HCEC 1CT (cell line): ENCODE data around the gene SERPINA4.
A peak's percentile ranks its signal among the peaks of the same experiment; 100 is the strongest.

Experiments
- DNase-seq: peaks from one replicate; pipeline ENCODE4 v3.0.0-alpha.2; 2017

The SERPINA4 gene, protein sequence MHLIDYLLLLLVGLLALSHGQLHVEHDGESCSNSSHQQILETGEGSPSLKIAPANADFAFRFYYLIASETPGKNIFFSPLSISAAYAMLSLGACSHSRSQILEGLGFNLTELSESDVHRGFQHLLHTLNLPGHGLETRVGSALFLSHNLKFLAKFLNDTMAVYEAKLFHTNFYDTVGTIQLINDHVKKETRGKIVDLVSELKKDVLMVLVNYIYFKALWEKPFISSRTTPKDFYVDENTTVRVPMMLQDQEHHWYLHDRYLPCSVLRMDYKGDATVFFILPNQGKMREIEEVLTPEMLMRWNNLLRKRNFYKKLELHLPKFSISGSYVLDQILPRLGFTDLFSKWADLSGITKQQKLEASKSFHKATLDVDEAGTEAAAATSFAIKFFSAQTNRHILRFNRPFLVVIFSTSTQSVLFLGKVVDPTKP

DNA sequence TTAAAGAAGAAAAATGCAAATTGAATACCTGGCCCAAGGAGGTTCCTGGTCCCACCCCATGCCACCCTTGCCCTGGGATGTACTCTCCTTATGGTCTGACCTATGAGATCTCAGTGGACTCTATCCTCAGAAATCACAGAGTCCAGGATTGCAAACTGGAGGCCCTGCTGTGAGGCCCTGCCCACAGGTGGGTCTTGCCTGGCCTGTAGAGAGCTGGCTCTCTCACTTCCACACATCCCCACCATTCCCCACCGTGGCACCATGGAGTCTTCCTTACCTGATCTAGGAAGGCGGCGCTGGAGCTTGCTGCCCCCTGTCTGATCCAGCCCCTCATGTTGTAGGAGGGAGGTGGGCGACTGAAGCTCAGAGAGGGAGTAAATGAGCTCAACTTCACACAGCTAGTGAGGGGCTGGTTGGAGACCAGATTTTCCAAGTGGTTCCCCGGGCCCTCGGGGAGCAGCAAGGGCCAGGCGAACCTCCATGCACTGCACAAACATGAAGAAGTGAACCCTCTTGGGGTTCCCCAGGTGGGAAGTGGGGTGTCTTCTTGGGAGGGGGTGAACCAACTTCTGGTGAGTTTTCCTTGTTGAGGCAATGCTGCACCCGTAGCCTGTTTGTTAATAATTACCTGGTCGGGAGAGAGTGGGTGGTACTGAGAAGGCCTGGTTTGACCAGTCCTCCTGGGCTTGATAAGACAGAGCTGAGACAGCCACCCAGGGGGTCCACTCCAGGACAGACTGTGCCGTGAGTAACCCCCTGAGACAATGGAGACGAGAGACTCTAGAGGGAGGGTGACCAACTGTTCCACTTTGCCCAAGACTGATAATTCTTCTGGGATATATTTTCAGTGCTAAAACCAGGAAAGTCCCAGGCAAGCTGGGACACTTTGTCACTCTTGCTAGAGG lies at the start of gene SERPINA4:
Gene SERPINA4, plus strand, starts transcription at position 692 of the 905 bp plus-strand sequence. CDS start 2,041 bp downstream, outside the sequence.
- no peak for DNase-seq

DNA sequence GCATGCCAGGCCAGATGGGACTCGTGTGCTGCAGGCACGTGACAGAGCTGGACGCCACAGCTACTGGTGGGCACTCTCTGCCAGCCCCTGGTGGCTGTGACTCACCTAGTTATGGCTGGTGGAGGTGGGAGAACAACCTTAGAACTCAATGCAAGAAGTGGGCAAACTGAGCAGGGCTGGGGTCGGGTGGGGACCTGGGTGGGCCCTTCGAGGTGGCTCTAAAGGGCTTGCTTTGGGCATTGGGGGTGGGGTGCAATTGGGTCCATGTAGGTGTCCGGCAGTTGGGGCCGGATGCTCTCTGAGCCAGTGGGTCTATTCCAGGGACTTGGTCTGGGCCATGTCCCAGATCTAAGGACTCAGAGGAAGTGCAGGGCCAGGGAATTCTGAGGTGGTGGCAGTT lies 46.9 kb upstream of the SERPINA4 start:
- DNase-seq = no peak

DNA sequence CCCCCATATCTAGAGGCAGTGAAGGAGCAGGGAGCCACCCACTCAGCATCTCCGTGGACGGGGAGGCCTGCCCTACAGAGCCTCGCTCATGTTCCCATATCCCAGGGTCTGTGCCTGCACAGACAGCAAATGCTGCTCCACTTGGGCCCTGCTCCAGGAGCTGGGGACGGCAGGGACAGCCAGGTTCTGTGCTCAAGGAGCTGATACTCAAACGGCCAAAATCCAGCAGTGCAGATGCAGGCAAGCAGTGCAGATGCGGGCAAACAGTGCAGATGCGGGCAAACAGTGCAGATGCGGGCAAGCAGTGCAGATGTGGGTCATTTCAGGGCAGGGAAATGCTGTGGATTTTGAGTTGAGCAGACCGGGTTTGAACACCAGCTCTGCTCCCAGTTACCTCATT lies 45.8 kb upstream of the SERPINA4 start:
- no peak for DNase-seq

DNA sequence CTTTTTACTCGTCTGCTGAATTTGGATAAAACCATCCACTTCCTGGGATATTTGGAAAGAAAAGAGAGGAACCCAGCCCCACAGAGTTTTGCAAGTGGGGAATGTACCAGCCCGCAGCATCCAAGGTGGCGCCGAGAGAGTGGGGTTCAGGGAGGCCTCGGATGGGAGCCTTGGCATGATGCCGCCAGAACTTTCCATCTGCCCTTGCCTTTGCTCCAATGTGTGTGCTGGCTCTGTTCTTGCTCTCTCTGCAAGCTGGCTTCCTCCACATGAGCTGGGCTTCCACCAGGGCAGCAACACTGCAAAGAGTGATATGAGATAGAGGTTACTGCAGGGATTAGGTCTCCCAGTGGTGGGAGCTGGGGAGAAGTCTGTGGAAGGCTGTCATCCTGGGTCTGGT lies 45.4 kb upstream of the SERPINA4 start:
- DNase-seq = no peak

DNA sequence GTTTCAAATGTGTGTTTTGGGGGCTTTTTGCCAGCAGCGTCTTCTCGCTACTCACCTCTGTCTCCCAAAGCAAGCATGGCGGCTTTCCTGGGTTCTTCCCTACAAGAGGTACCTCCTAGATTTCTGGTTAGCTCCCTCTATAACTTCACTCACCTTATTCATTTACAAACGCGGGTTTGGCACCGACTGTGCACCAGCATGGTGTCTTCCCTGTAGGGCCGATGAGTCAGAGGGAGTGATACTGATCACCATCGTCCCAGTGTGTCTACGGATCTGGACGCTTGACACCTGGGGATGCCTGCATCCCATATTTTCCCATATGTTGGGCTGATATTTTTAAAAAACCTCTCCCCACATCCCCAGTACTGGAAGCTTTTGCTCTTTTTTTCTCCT lies 44.0 kb upstream of the SERPINA4 start:
- no peak for DNase-seq

DNA sequence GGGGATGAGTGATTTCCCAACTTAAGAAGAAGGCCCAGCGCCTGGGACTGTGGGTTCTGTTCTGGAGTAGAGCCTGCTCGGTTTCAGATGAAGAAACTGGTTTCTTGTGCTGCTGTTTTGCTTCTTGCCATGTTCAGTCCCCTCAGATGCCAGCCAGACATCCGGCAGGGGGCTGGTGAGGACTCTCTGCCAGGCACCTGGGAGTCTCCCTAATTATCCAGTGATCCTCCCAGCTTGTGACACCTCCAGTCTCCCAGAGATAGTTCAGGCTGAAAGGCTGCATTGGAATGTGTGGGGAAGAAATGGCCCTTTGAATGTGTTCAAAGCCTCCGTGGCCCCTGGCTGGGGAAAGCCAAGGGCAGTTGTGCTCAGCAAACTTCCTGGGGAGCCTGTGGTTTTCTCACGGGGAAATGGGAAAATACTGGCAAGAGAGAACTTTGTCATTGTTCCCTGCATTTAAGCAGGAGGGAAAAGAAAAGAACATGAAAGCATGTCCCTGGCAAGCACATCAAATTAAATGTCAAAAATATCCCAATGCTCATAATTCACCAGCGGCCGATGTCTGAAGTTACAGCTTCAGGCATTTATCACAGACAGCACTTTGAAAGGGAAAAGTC lies 43.5 kb upstream of the SERPINA4 start:
- DNase-seq = no peak

DNA sequence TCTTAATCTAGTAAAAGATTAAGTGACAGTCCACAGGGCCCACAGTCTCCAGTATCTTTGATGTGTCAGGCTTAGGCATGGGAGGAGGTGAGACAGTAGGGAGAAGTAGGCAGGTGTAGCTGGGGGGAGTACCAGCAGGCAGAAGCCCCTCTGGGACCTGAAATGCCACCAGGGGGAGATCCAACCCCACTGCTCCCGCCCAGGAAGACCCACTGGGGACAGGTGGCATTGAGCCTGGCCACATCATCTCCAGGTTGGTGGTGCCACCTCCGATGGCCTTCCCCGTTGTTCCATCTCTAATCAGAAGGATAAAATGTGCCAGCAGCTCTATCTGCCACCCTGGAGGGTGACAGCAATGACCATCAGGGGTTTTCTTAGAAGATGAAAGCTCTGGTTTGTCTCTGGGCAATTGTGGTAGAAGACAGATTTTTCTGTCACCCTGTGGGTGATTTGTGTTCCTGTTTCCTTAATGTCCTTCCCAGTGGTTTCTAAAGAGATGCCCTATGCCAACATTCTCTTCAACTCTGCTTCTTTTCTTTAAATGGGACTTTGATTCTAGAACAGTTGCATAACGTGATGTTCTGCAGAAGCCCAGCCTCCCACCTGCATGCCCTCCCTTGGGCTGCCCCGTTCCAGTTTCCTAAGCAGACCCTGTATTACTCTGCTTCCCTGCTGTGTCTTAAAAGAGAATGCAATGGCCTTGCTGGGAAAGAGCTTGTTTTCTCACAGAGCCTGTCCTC lies 39.7 kb upstream of the SERPINA4 start:
- no peak for DNase-seq

DNA sequence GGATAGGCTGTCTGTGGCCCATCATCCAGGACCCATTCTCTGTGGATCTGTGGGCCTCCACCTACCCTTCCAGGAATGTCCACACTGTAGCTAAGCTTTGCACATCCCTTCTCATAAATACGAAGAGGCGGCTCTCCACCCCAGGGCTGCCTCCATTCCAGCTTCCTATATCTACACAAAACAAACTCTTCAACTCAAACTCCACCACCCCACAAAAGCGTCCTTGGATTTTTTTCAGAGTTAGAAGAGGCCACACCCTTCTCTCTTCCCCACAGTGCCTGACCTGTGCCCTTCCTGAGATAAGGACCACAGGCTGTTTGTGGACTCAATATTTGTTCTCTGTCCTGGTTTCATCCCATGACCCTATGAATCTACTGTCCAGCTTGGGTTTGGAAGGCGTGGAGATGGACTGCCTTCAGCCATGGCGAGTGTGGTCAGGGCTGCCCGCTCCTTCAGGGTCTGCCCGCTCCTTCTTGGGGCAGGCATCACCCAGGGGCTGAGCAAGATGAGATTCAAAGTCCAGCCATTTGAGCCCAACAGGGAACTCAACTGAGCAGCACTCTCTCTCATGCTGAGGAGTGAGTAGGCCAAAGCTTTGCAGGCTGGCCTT lies 39.0 kb upstream of the SERPINA4 start:
- DNase-seq = no peak

DNA sequence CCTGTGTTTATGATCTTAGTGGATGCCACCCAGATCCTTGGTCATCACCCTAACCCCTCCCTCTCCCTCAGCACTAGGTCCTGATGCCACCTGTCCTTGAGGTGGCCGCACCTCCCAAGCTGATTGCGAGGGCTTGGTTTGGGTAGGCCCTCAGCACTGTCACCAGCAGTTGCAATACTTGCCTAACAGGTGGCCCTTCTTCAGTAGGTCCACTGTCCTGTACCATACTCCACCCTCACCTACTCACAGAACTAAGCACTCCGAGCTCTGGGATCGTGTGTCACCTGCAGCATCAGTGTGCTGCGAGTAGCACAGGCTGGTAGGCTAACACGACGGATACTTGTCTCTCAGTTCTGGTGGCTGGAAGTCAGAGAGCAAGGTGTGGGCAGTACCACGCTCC lies 38.0 kb upstream of the SERPINA4 start:
- no peak for DNase-seq

DNA sequence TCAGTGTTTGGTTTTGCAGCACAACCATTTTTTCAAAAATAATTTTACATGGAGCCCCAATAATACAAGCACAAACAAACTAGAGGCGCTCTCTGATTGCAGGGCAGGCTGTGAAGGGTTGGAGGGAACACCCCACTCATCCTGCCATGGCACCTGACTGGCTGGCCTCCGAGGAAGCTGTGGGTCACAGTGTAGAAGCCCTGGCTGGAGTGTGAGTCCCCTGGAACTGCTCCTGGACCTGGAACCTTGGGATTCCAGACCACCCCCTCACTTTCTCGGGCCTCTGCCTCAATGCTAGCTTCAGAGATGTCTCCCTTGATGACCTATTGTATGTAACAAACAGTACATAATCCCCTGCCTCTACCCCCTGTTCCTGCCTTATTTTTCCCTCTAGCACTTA lies 37.1 kb upstream of the SERPINA4 start:
- DNase-seq = no peak

DNA sequence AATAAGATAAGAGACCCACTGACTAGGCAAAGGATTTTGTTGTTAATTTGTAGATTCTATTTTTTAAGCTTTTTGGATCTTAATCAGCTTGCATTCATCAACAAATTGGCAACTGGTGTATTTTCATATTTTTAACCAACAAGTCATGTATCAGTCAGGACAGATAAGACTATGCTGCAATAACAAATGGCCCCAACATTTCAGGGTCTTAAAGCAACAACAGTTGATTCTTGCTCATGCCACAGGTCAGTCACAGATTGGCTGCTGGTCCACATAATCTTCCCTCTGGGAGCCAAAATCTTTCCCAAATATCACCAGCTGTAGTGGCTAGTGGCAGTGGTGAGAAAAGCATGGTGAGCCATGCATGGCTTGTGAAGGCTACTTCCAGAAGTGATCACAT lies 30.1 kb upstream of the SERPINA4 start:
- no peak for DNase-seq

DNA sequence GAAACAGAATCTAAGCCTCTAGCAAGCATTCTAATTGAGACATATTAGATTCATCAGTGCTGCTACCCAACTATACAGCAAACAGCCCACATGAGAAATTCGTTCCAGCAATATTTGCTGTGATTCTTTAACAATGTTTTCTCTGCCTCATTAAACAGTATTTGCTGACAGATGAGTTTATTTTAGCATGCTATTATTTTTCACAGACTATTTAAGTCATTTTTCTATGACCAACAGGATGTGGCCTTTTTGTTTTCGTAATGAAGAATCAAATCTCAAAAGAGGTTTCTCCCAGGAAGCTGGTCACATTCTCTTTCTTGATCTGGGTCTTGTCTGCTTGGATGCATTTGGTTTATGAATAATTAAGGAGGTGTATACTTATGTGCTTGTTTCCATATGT lies 28.8 kb upstream of the SERPINA4 start:
- no peak for DNase-seq

DNA sequence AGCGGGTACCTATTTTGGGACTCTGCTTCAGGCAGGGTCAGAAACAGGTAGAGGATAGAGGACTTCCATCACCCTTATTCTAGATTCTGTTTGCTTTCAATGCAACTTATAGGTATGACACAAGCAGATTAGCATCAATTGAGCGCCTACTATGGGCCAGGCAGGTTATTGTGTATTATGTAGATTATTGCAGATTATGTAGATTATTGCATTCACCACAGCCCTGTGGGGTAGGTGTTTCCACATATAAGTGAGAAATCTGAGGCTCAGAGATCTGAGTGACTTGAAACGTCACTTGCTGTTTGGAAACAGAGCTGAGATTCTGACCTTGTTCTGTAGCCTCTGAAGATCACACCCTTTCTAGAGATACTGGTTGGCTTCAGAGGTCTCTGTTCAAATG lies 25.7 kb upstream of the SERPINA4 start:
- DNase-seq = no peak

DNA sequence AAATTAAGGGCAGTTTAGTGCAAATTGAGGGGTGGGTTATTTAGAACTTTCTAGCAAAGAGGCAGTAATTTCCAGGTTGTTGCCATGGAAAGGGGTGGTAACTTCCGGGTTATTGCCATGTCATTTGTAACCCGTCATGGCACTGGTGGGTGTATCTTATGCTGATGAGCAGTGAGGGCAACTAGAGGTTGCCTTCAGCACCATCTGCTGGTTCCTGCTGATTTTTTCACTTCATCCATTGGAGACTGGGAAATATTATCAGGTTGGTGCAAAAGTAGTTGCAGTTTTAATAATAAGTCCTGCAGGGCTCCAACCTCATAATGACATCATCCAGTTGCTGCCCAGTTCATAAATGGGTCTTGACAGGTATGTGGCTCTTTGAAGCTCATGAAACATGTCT lies 24.4 kb upstream of the SERPINA4 start:
- no peak for DNase-seq

DNA sequence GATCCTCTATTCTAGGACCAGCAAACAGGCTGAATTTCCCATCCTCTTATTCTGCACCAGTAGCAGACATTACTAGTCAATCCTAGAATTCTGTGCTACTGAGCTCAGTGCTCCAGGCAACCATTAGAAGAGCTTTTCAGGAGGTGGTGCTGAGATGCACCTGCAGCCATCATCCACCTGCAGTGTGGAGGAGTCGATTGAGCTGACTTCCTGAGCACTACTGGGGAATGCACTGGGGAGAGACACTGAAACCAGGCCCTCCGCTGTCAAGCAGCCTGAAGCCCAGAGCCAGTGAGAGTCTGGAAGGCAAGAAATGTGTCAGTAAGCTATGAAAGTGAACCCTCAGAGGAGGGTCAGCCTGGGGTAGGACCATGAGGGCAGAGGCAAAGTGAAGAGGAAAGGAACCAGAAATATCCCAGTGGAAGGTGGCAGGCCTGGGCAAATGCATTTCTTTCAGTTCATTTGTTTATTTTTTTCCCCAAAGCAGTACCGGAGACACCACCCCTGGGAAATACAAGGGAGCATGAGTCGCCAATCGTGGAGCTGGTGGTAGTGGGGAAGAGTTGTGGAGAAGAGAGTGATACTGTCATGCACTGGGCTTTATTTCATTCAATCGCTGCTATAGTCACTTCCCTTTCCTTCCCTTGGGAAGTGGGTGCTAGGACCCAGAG lies 23.0 kb upstream of the SERPINA4 start:
- no peak for DNase-seq

DNA sequence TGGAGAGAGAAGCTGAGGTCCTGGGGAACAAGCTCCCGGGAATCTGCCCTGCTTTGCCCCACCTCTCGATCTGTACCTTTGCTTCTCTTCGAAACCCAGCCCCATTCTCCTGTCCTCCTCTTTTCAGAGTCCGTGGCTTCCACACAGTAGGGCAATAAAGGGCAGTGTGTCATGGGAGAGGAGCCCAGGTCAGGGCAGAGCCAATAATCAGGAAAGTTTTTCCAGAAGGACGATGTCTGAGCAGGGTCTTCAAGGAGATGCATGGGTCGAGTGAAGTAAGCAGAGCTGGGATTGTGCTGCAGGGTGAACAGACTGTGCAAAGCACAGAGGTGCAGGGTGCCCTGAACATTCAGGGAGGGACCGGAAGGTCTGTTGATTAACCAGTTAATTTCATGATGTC lies 22.1 kb upstream of the SERPINA4 start:
- DNase-seq = no peak

DNA sequence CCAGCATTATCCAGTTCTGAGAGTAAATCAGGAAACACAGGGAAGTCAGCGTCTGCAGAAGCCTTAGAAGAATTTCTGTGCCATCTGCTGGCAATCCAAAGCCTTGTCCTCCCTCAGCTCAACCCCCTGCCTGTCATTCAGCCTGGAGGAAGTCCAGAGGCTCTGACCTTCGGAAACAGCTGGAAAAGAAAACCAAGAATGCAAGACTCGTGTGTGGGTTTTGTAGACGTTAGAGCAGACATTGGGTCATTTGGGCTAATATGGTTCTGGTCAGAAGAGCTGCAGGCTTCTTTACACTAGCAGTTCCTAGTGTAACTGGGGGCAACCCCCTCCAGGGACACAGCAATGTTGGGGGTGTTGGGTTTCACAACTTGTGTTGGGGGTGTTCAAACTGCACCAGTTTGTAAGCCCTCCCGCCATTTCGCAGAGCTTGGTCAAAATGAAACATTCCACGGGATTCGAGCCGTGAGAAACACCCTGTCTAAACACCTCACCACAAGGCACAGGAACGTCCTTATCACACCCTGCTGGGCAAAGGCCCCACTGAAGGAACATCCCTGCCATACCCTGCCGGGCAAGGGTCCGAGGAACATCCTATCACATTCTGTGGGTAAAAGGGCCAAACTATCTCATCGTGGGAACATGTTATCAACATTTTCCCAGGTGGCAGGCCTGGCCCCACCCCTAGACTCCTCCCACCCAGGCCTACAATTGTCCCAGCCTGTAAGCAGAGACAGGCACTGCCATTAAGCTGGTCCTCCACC lies 21.0 kb upstream of the SERPINA4 start:
- DNase-seq = no peak

DNA sequence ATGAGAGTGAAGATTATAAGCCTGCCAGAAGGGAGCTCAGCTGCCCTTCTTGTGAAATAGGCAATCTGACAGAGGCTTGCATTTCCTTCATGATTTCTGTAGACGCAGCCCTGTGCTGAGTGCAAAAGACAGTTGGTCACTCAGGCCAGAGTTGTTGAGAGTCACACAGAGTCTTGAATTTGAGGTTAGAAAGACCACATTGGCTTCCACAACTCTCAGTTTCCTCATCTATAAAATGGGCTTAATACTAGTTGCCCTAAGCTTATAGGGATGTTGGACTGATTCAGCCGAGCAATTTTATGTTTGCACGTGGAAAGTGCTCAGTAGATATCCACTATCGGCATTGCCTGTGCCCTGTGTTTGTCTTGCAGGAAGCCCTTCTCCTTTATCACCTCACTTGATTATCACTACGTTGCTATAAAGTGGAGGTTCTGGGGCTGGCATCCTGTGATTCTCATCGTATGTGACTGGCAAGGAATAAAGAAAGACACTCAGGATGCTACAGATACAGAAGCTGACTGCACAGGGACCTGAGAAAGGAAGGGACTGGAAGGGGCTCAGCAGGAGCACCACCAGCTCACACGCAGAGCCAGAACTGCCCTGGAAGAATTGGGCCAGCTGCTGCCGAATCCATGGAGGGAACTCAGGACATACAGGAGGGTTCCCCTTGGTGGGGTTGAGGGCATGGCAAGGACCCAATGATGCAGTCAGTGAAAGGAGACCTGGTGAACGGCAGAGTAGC lies 19.8 kb upstream of the SERPINA4 start:
- DNase-seq = no peak

DNA sequence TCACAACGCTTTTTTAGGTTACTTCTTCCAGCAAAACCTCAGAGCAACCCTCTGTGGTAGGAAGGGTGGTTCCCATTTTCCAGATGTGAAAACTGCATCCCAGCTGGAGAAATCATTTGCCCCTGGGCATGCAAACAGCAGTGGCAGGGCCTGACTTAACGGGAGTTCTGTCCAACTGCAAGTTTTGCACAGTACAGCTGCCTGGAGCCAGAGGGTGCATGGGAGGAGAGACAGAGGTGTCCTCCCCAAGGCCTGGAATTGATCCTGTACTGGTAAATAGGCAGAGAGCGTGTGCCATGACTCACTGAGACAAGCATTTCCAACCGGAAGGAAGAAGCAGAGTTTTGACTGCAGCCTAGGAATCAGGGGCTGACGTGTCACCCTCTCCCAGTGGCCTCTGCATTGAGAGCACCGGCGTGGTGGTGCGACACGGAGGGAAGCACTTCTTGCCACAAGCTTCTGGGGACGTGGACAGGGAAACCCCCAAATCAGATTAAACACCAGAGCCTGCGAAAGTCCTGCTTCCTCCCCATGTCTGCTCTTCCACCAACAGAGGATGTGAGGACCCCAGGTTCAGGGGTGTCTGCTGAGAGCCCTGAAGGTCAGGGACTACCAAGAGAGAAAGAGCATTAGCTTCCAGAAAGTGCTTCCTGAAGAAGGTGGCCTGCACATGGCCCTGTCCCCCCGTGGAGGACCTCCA lies 19.0 kb upstream of the SERPINA4 start:
- peak; percentile 51 for DNase-seq
